Tibial artery (tissue), 4 donors: ENCODE data around the gene APOBEC3B.

Experiments
- DNase-seq, 2 donors: peaks; one replicate each; pipeline ENCODE4 v3.0.0-alpha.2; 2019
- H3K27ac ChIP-seq, 2 donors: fragments of 200-600 bp; sonication (generic) in 1 of 2; 1 replicate in 1 of 2; 2 replicates in 1 of 2; pipeline ENCODE4 v1.5.1; 2018 to 2019; ENCODE audit warnings: mild to moderate bottlenecking in 1 of 2
- H3K27me3 ChIP-seq, 2 donors: fragments of 200-600 bp; sonication (generic) in 1 of 2; one replicate each; pipeline versions ENCODE4 v1.5.1 to v1.6.0; 2016 to 2019
- H3K36me3 ChIP-seq, 3 donors: fragments of 200-600 bp; sonication (generic) in 2 of 3; one replicate each; pipeline ENCODE4 v1.5.1; 2016 to 2019; ENCODE audit warnings: mild to moderate bottlenecking in 2 of 3
- H3K4me1 ChIP-seq, 4 donors: fragments of 200-600 bp; sonication (generic) in 2 of 4; 1 replicate in 3 of 4; 2 replicates in 1 of 4; pipeline ENCODE4 v1.5.1; 2016 to 2019
- H3K4me3 ChIP-seq, 2 donors: fragments of 200-600 bp; sonication (generic) in 1 of 2; 1 replicate in 1 of 2; 2 replicates in 1 of 2; pipeline ENCODE4 v1.5.1; 2018 to 2019; ENCODE audit warnings: mild to moderate bottlenecking in 2 of 2
- H3K9me3 ChIP-seq, 3 donors: fragments of 200-600 bp; sonication (generic) in 1 of 3; one replicate each; pipeline ENCODE4 v1.5.1; 2016 to 2019
- CTCF ChIP-seq, 2 experiments: fragments of 200-600 bp in 1 of 2; fragments of 450-650 bp in 1 of 2; IDR thresholded peaks; one replicate each; pipeline ENCODE4 v1.5.1; 2017 to 2019; ENCODE audit warnings: antibody characterized with exemption in 2 of 2, mild to moderate bottlenecking in 1 of 2, moderate library complexity in 1 of 2
- intact Hi-C: fragments of 100-400 bp; cut with DNase I; formaldehyde crosslinking; loops from one replicate; pipeline ENCODE4 v1.15.0; 2023; ENCODE audit warnings: low total_unique reads

APOBEC3B gene

DNA sequence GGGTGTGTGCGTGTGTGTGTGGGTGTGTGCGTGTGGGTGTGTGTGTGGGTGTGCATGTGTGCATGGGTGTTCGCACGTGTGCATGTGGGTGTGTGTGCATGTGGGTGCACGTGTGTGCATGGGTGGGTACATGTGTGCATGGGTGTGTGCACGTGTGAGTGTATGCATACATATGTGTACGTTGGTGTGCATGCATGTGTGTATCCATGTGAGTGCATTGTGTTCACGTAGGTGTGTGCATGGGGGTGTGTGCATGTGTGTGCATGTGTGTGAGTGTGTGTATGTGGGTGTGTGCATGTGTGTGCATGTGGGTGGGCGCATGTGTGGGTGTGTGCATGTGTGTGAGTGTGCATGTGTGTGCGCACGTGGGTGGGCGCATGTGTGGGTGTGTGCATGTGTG, 44.6 kb upstream of the APOBEC3B start:
- TF ChIP-seq CTCF (IDR thresholded peaks at IDR 0.05) = no peak
- Histone ChIP-seq H3K4me1 (no peaks in the 10 kb centered on the region), H3K27me3 (peaks cover 0 to 4% of the 10 kb centered on the region in 2 donors), H3K27ac (no peak overlapping the region), H3K4me3 (no peak overlapping the region), H3K36me3 (no peaks in the 10 kb centered on the region), H3K9me3 (no peaks in the 10 kb centered on the region)
- DNase-seq = no peak
- intact Hi-C loops = no loop called here

- peaks cover 0 to 8% of the 10 kb centered on the region in 2 donors for H3K27me3 ChIP-seq
- H3K4me3 ChIP-seq = no peak overlapping the region
- no peaks in the 10 kb centered on the region for H3K4me1 ChIP-seq
- no peaks in the 10 kb centered on the region for H3K9me3 ChIP-seq
- intact Hi-C loops = no loop called here
- no peaks in the 10 kb centered on the region for H3K36me3 ChIP-seq
- DNase-seq = peak in 1 of 2 donors; percentile 37
- H3K27ac ChIP-seq = no peak overlapping the region
- no peak for TF ChIP-seq CTCF (IDR thresholded peaks at IDR 0.05)
Observed at GRCh38 chr22:38938221-38938620, 43.9 kb upstream of the APOBEC3B start.

DNA sequence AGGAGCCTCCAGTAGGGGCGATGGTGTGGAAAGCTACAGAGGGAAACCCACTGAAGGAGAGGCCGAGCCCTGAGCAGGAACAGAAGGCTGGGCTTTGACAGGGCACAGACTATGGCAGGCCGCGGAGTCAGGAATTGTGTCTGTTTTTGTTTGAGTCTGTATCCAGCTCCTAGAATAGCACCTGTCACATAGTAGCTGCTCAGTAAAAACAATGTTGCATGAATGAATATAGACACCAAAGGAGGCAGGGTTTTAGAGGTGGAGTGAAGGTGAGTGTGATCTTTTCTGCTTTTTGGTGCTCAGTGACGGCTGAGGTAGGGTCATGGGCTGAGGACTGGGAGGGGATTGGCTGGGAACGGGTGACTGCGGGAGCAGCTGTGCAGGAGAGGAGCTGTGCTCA, 43.2 kb upstream of the APOBEC3B start:
- intact Hi-C loops = no loop called here
- Histone ChIP-seq H3K4me3 (no peak overlapping the region), H3K27ac (no peak overlapping the region), H3K9me3 (no peaks in the 10 kb centered on the region), H3K27me3 (peaks cover 0 to 14% of the 10 kb centered on the region in 2 donors), H3K4me1 (no peaks in the 10 kb centered on the region), H3K36me3 (no peaks in the 10 kb centered on the region)
- no peak for TF ChIP-seq CTCF (IDR thresholded peaks at IDR 0.05)
- DNase-seq = peak in 1 of 2 donors; percentile 21

GRCh38 chr22:38940811-38941384, 41.2 kb upstream of the APOBEC3B start:
- TF ChIP-seq CTCF (IDR thresholded peaks at IDR 0.05) = no peak
- H3K9me3 ChIP-seq = no peaks in the 10 kb centered on the region
- H3K27ac ChIP-seq = no peak overlapping the region
- H3K36me3 ChIP-seq = no peaks in the 10 kb centered on the region
- H3K4me1 ChIP-seq = no peaks in the 10 kb centered on the region
- DNase-seq = no peak
- H3K4me3 ChIP-seq = no peak overlapping the region
- intact Hi-C loops = no loop called here
- H3K27me3 ChIP-seq = peaks cover 0 to 26% of the 10 kb centered on the region in 2 donors

DNA sequence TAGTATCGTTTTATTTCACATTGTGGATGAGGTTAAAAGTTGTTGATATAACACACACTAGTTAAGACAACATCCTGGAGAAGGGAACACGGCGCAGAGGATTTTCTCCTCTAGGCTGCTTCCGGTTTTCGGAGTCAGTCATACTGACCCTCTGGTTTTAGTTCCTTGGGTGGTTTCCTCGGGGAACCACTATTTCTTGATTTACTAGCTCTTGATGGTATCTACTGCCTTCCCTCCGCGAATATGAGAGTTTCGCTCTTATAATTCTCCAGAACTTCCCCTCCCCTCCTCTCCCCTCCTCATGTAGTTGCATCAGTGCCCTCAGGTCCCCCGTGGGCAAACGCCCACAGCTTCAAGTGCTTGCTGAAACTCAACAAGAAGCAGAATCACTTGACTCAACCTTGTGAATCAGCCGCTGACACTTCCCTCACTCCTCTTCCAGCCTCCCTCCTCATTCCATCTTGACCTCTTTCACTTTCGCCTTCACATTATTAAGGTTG, 40.6 kb upstream of the APOBEC3B start:
- intact Hi-C loops = no loop called here
- no peak overlapping the region for H3K4me3 ChIP-seq
- peak in 1 of 2 donors; percentile 63 for DNase-seq

More for the DNA sequence above, 40.6 kb upstream of the APOBEC3B start:
- TF ChIP-seq CTCF (IDR thresholded peaks at IDR 0.05) = no peak
- Histone ChIP-seq H3K36me3 (no peaks in the 10 kb centered on the region), H3K27me3 (peaks cover 0 to 26% of the 10 kb centered on the region in 2 donors), H3K9me3 (no peaks in the 10 kb centered on the region), H3K27ac (no peak overlapping the region), H3K4me1 (no peaks in the 10 kb centered on the region)
